Spinal cord (tissue), 10 donors: Measurements from ENCODE around the gene PXMP4. TPM values are rescaled to one million over a fixed set of nuclear protein-coding genes. Genes with fewer than 3 reads are reported as not detected.

Source experiments
- DNase-seq, 6 donors: peaks; one replicate each; pipeline versions ENCODE4 v3.0.0 to v3.0.0-alpha.2; 2013 to 2015; ENCODE audit warnings: low spot score in 6 of 6, low read depth in 4 of 6
- H3K27ac ChIP-seq: one replicate; pipeline ENCODE4 v1.5.1; 2013; ENCODE audit warnings: low read depth, low read length, control low read depth
- H3K27me3 ChIP-seq: one replicate; pipeline ENCODE4 v1.6.1; 2013; ENCODE audit warnings: low read length; ENCODE audit not compliant: control insufficient read depth, insufficient read depth
- H3K36me3 ChIP-seq: one replicate; pipeline ENCODE4 v1.6.1; 2013; ENCODE audit warnings: low read length; ENCODE audit not compliant: control insufficient read depth, insufficient read depth
- H3K4me1 ChIP-seq: one replicate; pipeline ENCODE4 v1.6.1; 2013; ENCODE audit warnings: low read length; ENCODE audit not compliant: control insufficient read depth, insufficient read depth
- H3K4me3 ChIP-seq: one replicate; pipeline ENCODE4 v1.5.1; 2013; ENCODE audit warnings: low read depth, low read length, control low read depth
- H3K9me3 ChIP-seq: one replicate; pipeline ENCODE4 v1.6.1; 2013; ENCODE audit warnings: low read length; ENCODE audit not compliant: control insufficient read depth, insufficient read depth
- WGBS: methylation state at CpG from one replicate; pipeline ENCODE4 v1.1.5; 2013; ENCODE audit warnings: missing lambda C conversion rate; ENCODE audit not compliant: insufficient coverage; 5-methylcytosine and 5-hydroxymethylcytosine counted together
- polyA plus RNA-seq, 2 donors: library from polyadenylated mRNA; unstranded; fragments of 120-200 nt; gene quantifications; one replicate each; pipeline ENCODE4 v1.2.1, GENCODE V29; 2013; ENCODE audit not compliant: insufficient read length in 2 of 2
- total RNA-seq, 2 donors: library from RNA; depleted of rRNA in 1 of 2; stranded (reverse); fragments of 120-200 nt in 1 of 2; fragments of >200 nt in 1 of 2; gene quantifications; one replicate each; pipeline versions ENCODE4 v1.2.3 to v1.2.4, GENCODE V29; 2013 to 2014
- donor health status: healthy.

Gene PXMP4
- total and polyA plus RNA-seq, 4 donors: 11.7 to 16.8 (median 14.2) TPM

DNA sequence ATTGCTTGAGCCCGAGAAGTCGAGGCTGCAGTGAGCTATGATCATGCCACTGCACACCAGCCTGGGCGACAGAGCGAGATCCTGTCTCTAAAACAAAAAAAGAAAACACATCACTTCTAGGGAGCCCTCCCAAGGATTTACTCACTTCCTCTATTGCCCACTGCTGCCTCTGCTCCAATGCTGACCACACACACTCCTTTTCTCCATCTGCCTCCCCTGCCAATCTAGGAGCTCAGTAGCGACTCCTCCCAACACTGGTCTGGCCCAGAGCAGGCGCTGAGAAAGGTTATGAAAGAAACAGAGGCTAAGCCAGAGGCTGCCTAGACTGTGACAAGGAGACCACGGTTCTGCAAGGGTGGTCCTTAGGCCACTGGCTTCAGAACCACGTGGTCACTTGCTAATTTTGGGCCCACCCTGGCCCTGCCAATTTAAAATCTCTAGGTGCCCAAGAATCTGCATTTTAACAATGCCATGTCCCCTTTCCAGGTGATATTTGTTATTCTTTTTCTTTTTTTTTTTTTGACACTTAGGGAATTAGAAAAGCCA lies 32.7 kb downstream of the PXMP4 start:
- no peaks in the 10 kb centered on the region for H3K9me3 ChIP-seq
- WGBS: 85% methylated on average over 6 of the region's 8 CpGs
- H3K27ac ChIP-seq: no peak overlapping the region
- no peaks in the 10 kb centered on the region for H3K36me3 ChIP-seq
- no peaks in the 10 kb centered on the region for H3K27me3 ChIP-seq
- H3K4me3 ChIP-seq: no peak overlapping the region
- DNase-seq: no peak
- peaks cover 20% of the 10 kb centered on the region for H3K4me1 ChIP-seq

DNA sequence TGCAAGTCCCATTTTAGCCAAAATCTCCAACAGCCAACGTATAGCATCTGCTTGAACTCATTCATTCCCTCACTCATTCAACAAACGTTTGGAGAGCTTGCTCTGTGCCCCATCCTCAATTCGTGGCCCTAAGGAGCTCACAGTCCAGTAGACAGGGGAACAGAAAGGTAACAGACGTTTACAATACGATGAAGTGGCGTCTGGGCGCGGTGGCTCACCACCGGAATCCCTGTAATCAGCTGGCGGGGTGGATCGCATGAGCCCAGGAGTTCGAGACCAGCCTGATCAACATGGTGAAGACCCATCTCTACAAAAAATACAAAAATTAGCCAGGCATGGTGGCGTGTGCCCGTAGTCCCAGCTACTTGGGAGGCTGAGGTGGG lies 33.1 kb downstream of the PXMP4 start:
- Histone ChIP-seq H3K27me3 (no peaks in the 10 kb centered on the region), H3K36me3 (no peaks in the 10 kb centered on the region), H3K4me1 (peaks cover 20% of the 10 kb centered on the region), H3K9me3 (no peaks in the 10 kb centered on the region), H3K27ac (peak overlapping the region; percentile 41), H3K4me3 (peak overlapping the region; percentile 46)
- DNase-seq: no peak
- 78% methylated on average over 11 of the region's 14 CpGs for WGBS

DNA sequence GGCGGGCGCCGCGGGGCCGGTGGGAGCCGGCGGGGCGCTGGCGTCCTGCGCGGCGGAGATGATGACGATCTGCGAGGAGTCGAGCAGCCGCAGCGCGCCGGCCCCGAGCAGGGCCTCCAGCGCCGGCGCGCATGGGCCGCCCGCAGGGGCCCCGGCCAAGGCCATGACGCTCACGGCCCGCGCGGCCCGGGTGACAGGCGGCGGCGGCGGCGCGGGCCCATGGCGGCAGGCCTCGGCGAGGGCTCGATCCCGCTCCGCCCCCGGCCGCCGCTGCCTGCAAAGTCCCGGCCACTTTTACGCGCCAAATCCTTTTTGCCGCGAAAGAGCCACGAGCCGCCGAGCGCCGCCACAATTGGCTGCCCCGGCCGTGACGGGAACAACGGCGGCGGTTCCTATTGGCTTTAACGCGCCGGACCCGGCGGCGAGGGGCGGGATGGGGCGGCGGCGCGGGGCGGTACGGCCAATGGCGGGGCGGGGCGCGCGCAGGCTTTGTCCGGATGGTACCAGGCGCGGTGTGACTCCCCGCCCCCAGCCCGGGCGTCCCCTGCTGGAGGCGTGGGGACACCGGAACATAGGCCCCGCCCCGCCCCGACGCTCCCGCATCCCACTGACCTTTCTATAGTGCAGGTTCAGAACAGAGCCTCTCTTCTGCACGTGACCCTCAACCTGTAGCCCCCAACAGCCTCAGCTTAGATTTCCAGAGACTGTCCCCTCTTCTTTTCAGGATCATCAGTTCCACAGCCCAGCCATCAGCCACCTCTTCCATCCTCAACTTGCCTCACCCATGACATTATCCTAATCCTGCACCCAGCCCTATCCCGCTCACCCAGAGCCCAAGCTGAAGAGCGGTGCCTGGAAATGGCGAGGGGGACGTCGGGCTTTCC lies 33.8 kb downstream of the PXMP4 start, which contains the start of gene E2F1:
Gene E2F1, minus strand, starts transcription at position 286 of the 884 bp plus-strand sequence. Its CDS starts 121 bp downstream, at position 165.
- Histone ChIP-seq H3K36me3 (no peaks in the 10 kb centered on the region), H3K4me3 (peak within 1 kb of the TSS; percentile 46), H3K27me3 (no peaks in the 10 kb centered on the region), H3K9me3 (no peaks in the 10 kb centered on the region), H3K27ac (peak within 1 kb of the TSS; percentile 41), H3K4me1 (peaks cover 20% of the 10 kb centered on the region)
- peak; percentile 63 to 98 (median 92) for DNase-seq
- WGBS: 2% methylated on average over 101 of the region's 101 CpGs

DNA sequence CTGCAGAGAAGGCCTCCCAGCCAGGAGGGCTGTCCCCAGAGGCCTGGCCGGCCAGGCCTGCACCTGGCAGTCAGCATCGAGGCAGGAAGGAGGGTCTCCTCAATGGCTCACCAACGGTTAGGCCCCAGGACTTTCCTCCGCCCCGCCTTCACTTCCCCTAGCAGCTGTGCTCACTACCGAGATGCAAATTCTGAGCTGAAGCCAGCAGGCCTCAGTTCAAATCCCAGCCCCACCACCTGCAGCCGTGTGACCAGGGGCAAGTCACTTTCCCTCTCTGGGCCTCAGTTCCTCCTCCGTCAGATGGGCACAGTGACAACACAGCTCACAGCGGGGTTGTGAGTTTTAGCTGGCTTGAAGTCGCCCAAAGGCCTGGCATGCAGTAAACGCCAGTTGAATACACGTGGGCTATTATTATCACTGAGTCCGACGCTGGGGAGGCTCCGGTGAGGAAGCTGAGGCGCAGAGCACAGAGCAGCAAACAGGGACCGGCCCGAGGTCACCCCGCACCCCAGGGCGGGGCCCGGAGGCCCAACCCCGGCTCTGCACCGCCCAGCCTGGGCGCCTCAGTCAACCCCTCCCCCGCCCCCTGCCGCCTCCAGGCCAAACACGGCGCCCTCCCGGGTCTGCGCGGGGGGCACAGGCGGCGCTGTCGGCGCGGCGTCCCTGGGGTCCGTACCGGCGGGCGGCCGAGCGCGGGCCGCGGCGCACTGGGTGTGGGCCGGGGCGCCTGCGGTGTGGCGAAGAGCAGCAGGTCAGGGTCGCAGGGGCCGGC lies 34.6 kb downstream of the PXMP4 start:
- peaks cover 20% of the 10 kb centered on the region for H3K4me1 ChIP-seq
- H3K36me3 ChIP-seq: no peaks in the 10 kb centered on the region
- peak in 1 of 6 donors; percentile 31 for DNase-seq
- under 1% methylated on average over 52 of the region's 53 CpGs for WGBS
- H3K4me3 ChIP-seq: peak overlapping the region; percentile 33
- no peaks in the 10 kb centered on the region for H3K9me3 ChIP-seq
- no peak overlapping the region for H3K27ac ChIP-seq
- H3K27me3 ChIP-seq: no peaks in the 10 kb centered on the region

DNA sequence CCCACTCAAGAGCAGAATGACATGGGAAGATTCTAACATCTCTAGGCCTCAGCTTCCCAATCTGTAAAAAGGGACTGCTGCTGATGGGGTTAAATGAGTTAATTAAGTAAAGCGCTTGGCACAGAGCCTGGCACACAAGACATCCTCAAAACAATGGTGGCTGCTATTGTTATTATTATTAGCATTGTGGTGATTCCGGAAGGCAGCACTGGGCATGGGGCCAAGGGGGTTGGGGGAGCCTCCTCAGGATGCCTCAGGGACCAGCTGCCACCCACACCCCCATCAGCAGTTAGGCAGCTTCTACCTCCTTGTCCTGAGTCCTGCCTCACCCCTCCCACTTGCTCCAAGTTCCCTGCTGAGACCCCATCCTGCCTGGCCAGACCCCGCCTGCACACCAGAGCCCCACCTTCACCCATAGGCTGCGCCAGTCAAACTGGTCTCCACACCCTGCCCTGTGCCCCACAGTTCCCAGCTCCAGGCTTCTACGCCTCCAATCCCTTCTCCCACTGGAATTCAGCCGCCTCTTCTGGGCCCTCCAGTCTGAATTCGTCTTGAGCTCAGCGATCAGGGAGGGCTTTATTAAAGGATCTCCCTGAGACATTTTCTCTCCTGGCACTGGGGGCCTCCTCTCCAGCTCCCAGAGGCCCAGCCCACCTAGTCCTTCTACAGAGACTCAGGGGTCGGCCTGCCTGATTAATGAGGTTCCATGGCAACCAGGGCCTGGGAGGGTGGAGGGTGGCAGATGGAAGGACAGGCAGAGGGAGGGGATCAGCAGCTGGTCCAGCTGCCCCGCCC lies 35.4 kb downstream of the PXMP4 start:
- Histone ChIP-seq H3K36me3 (peaks cover 6% of the 10 kb centered on the region), H3K27ac (no peak overlapping the region), H3K27me3 (no peaks in the 10 kb centered on the region), H3K4me3 (peak overlapping the region; percentile 33), H3K9me3 (no peaks in the 10 kb centered on the region), H3K4me1 (peaks cover 20% of the 10 kb centered on the region)
- peak in 2 of 6 donors; percentile 37 to 64 for DNase-seq
- 12% methylated on average over 7 of the region's 10 CpGs for WGBS

DNA sequence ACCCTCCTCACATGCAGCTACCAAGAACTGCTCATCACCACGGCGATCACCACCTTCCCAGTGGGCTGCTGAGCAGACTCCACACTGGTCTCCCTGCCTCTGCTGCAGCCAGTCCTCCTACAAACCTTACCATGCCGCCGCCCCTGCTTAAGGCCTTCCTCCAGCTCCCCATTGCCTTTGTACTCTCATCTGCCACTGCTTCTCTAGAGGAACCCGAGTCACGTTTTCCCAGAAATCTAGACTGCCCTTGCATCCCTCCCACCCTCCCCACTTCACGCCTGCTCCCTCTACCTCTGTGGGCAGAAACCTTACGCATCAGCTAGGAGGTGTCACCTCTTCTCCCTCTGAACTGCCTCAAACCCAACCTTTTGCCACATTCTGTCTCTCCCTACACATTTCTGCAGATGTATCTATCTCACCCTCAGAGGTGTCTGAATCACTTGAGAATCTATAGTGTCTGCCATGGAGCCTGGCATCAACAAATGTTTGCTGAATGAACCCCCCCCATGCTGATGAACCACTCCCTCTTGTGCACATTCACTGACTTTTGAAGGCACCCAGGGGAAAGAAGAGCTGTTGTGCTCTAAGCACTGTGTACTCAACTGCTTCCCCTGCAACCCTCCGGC lies 38.3 kb downstream of the PXMP4 start:
- Histone ChIP-seq H3K27me3 (no peaks in the 10 kb centered on the region), H3K4me1 (peaks cover 17% of the 10 kb centered on the region), H3K9me3 (no peaks in the 10 kb centered on the region), H3K4me3 (no peak overlapping the region), H3K36me3 (peaks cover 15% of the 10 kb centered on the region), H3K27ac (no peak overlapping the region)
- no peak for DNase-seq
- 78% methylated on average over 9 of the region's 9 CpGs for WGBS

DNA sequence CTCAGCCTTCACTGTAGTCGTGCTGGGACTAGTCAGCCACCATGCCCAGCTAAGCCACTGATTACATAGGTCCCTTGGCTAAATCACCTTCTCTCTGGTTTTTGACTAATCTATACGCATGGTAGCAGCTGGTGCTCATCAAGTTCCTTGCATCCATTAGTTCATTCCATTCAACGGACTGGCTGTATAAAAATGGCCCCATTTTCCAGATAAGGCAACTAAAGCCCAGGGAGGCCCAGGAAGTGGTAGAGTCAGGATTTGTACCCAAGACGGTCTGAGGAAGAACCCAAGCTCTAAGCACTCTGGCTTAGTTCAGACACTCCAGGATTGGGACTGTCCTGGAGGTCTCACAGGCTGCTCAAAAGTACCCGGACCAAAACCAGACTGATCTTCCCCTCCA lies 38.8 kb downstream of the PXMP4 start:
- Histone ChIP-seq H3K27ac (no peak overlapping the region), H3K4me3 (no peak overlapping the region), H3K27me3 (no peaks in the 10 kb centered on the region), H3K9me3 (no peaks in the 10 kb centered on the region), H3K36me3 (peaks cover 21% of the 10 kb centered on the region), H3K4me1 (peaks cover 14% of the 10 kb centered on the region)
- DNase-seq: no peak
- 92% methylated on average over 3 of the region's 5 CpGs for WGBS

DNA sequence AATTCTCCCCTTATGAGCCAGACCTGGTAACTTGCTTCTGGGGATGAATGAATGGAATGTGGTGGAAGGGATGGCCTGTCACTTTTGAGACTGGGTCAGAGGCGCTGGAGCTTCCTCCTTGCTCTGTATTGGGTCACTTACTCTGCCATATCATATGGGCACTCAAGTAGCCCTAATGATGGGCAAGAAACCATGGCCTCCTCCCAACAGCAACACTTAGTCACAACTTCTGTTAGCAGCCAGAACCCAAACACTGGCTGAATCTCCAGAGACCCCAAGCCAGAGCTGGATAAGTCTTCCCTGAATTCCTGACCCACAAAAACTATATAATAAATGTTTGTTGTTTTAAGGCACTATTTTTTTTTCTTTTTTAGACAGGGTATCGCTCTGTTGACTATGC lies 39.4 kb downstream of the PXMP4 start:
- H3K36me3 ChIP-seq: peaks cover 24% of the 10 kb centered on the region
- no peak overlapping the region for H3K4me3 ChIP-seq
- H3K27me3 ChIP-seq: no peaks in the 10 kb centered on the region
- DNase-seq: no peak
- no peak overlapping the region for H3K27ac ChIP-seq
- H3K4me1 ChIP-seq: peaks cover 19% of the 10 kb centered on the region
- WGBS: no CpG with 5 or more reads among the region's 2 CpGs
- no peaks in the 10 kb centered on the region for H3K9me3 ChIP-seq
